Eye (tissue), 1 donor: ENCODE data around the gene LRP1.

ENCODE experiments used
- DNase-seq: peaks from one replicate; pipeline ENCODE4 v3.0.0-alpha.2; 2015

Gene LRP1

DNA sequence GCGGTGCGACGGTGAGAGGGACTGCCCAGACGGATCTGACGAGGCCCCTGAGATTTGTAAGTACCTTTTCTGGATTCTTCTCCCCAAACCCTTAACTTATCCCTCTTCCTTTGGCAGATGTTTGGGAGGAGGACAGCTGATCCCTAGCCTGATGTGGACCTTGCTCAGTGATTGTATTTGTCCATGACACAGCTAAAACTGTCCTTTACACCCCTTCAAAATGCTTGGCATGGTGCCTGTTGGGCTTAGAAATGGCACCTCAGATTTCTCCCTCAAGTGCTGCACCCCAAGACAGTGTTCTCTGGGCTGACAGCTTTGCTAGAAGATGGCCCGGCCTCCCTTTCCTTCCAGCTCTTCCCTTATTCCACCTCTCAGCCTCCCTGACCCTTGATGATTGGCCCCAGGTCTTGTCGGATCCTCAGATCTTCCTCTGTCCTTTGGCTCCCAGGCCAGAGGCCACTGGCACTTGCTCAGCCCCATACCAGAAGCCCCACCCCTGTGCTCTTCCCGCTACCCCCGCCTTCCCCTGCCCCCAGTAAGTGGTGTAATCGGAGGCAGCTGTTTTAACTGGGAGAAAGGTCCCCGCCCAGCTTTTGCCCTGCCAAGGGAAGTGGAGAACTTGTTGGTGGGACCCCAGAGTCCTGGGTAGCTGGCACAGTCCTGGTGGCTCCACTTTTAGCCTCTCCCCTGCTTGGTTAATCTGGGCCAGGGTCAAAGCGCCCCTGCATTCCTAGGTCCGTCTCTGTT, 10.4 kb downstream of the LRP1 start:
- no peak for DNase-seq

DNA sequence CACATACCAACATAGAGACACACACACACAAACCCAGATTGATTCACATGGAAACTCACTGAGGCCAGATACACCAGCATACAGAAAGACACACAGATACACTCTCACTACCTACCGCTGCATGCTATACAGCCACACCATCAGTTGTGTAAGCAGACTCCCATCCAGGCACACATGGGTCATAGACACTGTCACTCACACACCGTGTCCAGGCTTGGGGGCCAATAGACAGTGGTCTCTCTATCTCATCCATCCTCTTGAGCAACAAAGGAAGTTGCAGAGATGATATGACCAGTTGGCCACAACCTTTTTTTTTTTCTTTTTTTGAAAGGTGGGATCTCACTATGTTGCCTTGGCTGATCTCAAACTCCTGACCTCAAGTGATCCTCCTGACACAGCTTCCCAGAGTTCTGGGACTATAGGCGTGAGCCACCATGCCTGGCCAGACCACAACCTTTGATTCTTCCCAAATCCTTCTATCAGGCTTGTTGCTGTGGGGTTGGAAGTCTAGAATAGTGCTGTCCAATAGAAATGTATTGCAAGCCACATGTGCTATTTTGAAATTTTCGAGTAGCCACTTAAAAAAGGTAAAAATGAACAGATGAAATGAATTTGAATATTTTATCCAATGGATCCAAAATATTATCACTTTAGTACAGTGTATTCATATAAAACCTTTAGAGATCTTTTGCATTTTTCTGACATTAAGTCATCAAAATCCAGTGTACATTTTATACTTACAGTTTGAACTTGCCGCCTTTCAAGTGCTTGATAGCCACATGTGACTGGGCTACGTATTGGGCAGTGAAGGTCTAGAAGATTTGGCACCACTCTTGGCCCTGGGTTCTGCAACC, 11.7 kb downstream of the LRP1 start:
- DNase-seq = no peak

DNA sequence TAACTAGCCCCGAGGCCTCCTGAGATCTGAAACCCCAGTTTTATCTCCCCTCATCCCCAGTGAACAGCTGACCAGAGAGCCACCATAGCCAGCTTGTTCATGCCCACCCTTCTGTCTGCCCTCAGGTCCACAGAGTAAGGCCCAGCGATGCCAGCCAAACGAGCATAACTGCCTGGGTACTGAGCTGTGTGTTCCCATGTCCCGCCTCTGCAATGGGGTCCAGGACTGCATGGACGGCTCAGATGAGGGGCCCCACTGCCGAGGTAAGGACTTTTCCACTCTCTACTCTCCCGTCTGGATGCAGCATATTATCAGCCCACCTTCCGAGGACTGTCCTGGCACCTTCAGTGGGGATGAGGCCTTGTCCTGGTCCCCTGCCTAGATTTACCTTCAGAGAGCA, 13.0 kb downstream of the LRP1 start:
- DNase-seq = no peak

DNA sequence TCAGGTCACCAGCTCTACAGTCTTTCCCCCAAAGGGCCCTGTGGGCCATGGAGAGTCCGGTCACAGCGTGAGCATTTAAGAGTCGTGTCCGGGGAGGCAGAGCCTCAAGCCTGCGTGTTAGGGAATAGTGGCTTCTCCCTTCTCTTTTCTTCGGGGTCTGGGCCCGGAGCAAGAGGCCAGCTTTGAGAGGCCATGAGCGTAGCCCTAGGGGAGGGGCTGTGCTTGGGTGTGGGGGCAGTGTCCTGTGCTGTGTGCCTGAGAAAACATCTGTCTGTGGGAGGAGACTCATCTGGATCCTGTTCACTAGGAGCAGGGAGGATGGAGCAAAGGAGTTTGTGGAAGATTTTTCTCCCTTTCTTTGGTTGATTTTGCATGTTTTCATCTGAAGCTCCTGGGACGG, 13.8 kb downstream of the LRP1 start:
- no peak for DNase-seq

DNA sequence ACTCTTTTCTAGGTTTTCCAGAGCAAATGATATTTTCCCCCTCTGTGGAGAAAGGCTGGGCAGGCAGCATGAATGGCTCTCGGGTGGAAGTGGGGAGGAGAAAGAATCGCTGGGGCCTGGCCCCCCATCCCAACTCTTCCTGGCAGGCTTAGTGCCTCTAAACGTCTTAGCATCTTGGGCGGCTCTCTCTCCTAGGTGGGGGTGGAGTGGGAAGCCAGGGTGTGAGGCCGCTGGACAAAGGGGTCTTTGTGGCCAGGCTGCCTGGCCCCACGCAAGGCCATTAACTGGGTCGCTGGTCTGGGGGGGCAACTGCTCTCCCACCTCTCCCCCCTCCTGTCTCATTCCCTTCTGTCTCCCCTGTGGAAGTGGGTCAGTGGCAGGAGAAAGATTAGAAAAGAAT, 14.4 kb downstream of the LRP1 start:
- peak; percentile 68 for DNase-seq

DNA sequence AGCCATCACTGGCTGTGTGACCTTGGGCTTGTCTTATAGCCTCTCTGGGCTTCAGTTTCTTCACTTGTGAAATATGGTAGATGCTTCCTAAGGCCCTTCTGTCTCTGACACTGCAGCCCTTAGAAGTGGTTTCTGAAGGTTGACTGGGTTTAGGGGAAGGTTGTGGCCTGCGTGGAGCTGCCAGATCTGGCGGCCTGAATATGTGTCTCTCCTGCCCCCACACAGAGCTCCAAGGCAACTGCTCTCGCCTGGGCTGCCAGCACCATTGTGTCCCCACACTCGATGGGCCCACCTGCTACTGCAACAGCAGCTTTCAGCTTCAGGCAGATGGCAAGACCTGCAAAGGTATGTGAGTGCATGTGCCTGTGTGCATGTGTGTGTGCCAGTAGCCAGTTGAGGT, 15.2 kb downstream of the LRP1 start:
- DNase-seq = no peak

DNA sequence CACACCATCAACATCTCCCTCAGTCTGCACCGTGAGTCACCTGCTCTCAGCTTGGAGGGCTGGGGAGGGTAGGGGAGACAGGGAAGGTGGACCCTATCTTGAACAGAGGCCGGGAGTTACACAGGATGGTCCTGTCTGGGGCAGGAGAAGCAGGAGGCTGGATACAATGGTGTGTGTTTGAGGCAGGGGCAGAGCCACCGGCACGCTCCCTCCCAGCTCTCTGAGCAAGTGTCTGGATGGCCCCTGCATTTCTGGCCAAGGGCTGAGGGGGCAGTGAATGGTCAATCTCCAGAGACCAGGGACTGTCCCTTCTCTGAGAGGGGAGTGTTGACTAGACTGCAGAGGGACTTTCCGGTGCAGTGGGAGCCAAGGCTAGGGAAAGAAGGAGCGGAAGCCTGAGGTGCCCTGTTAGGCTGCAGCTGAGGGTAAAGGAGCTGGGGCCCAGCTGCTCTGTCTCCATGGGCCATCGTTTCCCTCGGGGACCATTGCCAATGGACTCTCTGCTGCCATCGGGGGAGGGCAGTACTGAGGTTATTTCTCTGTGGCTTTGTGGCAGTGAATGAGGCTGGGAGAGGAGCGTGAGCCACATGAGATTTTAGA, 17.3 kb downstream of the LRP1 start:
- DNase-seq = no peak

DNA sequence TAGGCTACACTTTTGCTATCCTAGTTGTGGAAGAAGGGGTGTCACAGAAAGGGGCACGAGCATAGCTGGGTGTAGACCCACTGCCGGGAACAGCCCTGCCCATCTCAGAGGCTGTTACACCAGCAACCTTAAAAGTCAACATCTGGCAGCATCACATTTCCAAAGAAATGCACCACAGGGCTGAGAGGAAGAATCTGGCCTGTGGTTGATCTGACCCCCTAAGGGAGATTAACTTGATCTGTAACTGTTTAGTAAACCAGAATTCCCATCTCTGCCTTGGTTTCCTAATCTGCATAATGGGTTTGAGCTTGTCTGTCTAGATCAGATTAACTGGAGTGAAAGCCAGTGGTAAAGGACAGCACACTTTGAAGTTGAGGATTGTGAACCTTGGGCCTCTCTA, 17.8 kb downstream of the LRP1 start:
- no peak for DNase-seq

DNA sequence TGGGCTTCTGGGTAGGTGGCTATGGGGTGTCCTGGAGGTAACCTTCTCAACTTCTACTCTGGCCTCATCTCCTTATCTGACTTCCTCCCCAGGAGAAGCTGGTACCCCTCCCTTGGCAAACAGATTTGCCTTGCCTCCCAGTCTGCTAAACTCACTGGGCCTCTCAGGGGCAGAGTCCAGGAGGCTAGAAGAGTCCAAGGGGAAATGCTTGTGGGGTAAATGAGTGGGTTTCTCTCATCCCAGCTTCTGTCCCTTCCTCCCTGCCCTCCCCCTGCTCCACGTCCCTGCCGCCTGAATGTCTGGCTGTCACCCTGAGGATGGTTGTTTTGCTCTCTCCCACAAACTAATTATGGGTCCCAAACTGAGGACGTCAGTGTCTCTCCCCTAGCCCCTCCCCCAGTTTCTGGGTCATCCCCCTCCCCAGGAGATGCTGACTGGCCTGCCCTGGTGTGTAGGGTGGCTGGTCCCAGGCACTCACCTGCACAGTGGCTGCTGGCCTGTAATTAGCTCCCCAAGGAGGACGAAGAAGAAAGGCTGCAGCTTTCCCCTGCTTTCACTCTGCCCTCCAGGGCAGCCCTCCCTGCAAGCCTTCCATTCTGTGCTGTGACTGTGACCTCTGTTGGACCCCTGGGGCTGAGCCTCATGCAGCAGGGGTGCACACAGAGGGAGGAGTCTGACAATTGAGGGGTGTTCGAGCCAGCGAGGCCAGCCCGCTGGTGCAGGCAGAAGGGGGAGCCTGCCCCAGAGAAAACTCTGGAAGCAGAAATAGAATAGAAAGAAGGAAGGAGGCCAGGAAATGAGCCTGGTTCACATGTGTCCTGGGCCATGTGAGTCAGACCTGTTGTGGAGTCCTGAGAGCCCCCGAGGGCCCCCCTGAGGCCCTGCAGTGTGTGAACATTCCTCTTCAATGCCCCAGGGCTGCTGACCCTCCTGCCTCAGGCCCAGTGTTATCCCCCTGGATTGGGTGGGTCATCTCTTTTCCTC, 19.0 kb downstream of the LRP1 start, which contains the start of gene LRP1-AS:
TSS of gene LRP1-AS (minus strand) at position 659 of the 984 bp plus-strand sequence.
- DNase-seq = no peak

DNA sequence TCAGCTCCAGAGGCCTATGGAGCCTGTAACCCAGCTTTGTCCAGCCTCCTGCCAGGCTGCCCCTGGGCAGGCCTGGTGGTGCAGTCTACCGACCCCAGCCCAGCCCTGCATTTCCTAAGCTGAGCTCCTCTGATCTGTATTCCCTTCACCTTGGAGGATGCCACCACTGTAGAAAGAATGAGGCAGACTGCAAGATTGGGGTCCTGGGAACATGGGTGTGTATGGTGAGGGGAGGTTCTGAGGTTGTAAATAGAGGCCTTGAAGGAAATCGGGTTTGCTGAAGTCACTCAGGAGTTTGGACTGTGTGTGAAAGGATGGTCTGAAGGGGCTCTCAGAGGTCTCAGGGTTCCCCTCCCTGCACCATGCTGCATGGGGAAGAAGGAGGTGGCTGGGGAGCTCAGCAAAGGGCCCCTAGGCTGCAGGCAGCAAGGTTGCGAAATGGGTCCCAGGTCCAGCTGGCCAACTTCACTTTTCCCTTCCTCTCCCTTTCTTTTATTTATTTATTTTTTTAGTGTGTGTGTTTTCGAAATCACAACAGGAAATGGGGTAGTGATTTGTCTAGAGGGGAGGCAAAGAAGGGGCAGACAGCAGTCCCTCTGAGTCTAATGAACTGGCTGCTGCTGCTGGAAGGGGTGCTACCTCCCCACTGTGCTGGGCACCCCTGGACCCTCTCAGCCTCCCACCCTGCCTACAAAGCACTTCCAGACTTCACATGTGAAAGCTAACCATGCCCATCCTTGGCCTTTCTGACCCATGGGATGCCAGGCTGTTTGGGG, 20.4 kb downstream of the LRP1 start:
- no peak for DNase-seq

DNA sequence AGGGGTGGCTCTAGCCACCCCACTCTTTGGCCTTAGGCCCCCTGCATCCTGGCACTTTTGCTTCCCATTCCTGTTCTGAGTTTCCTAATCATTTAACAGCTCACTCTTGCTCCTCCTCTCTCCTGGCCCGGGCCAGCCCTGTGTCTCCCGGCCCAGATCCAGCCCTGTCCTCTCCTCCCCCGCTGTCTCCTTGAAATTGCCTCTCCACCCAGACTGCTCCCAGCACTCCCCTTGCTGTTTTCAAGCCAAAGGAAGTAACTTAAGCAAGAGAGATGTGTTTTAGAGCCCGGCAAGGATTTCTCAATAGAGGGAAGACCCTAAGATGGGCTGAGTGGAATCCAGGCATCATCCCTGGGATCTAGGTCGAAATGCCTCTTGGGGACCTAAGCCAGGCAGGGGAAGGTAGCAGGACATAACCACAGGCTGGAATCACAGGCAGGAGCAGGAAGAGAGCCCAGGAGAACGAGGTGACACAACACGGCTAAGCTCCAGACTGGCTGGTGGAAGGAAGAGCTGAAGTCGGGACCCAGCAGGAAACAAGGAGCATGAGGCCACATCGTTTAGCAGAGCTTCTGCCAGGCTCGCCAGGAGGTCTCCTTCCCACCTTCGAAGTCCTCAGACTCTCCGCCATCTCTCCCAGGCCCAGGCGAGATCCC, 21.1 kb downstream of the LRP1 start:
- DNase-seq = no peak

DNA sequence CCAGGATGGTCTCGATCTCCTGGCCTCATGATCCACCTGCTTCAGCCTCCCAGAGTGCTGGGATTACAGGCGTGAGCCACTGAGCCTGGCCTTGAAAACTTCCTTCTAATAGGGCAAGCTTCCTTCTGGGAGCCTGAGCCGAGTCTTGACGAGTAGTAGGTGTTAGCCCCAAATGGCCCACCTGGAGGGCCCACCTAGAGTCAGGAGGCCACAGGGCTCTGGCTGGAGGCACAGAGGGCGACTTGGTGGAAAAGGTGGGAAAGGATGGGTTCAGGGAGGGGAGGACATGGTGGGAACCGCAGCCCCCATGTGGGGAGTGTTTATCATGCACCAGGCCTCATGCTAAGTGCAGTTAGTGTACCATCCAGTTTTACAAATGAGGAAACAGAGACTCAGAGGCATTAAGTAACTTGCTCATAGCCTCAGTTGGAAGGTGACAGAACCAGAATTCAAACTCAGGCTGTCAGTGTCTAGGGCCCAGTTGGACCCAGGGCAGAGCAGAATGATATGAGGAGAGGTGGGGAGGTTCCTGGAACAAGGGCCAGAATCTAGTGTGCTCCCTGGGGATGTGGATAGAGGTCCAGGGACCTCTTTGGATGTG, 22.2 kb downstream of the LRP1 start:
- DNase-seq = no peak

DNA sequence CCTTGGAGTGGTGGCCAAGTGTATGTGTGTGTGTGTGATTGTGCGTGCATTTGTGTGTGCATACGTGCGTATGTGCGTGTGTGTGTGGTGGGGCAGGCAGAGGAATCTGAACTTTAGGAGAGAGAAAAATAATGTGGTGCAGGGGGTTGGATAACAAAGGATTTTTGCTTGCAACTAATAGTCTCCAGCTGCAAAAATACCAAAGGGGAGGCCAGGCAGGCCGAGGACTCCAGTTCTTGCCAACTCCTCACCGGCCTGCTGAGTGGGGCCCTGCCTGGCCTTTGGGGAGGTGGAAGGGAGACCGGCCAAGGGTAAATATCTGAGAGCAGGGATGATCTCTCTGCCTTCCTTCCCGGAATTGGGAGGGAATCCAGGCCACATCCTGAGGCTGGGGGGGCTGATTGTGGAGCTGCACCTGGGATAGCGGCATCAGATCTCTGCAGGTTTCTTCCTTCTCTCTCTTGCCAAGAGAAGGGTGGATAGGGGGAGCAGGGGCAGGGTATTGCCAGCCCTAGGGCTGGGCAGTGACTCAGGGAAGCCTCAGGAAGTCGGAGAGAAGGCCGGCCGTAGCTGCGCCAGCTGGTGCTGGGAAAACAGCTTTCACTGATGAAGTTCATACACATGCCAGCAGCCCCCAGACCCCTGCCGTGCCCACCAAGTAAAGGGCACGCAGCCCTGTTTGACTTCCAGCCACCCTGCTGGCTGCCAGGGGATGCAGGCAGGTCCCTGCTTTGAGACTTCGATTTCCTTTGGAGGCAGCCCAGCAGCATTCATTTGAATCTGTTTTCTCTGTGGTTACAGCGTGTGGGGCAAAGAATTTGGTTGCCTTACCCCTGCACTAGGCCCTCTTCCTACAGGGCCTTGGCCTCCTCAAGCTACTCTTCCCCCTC, 23.7 kb downstream of the LRP1 start:
- peak; percentile 66 for DNase-seq

DNA sequence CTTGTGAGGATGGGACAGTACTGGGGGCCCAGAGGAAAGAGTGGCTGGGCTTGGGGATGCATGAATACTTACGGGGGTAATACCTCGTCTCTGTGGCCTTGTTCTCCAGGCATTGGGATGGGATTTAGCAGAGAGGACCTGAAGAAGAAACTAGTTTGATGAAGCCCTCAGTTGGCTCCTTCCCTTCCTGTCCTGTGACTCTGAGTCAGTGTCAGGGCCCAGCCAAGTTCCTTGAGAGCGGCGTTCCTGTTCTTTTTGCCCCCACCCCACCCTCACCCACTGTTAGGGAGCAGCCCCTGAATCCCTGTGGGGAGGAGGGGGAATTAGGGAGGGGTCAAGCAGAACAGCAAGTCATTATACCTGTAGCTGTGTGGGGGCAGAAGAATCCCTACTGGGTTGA, 24.4 kb downstream of the LRP1 start:
- DNase-seq = no peak

DNA sequence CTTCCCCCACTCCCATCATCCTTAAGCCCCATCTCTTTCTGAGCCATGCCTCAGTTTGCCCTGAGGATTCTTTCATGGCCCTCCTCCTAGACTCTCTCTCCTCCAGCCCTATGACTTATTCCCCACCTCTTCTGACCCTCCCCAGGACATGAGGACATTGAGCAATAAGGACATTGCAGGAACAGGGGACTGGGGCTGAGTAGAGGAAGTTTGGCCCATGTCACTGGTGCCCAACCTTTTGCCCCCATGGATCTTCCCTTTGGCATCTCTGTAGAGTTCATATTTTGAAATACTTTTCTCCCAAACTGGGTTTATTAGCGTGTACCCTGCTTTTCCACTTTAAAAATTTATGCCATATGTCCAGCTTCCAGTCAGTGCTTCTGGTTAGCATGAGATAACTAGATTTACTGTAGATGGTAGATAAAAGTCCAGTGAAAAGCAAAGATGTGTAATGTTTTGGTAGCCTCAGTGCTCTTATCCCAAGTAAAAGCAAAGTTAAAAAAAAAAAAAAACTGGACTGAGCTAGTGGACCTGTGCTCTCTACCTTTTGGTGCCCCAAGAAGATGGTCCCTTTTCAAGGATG, 25.2 kb downstream of the LRP1 start:
- no peak for DNase-seq

DNA sequence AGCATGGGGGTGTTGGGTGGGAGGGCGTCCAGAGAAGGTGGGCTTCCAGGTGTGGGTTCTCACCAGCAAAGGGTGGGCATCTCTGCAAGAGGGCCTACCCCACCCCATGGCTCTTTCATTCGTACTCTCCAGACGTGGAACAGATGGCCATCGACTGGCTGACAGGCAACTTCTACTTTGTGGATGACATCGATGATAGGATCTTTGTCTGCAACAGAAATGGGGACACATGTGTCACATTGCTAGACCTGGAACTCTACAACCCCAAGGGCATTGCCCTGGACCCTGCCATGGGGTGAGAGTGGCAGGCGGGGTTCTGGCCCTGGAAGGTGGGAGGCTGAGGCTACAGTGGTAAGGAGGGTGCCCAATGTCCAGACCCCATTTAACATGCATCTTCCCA, 25.8 kb downstream of the LRP1 start:
- no peak for DNase-seq

DNA sequence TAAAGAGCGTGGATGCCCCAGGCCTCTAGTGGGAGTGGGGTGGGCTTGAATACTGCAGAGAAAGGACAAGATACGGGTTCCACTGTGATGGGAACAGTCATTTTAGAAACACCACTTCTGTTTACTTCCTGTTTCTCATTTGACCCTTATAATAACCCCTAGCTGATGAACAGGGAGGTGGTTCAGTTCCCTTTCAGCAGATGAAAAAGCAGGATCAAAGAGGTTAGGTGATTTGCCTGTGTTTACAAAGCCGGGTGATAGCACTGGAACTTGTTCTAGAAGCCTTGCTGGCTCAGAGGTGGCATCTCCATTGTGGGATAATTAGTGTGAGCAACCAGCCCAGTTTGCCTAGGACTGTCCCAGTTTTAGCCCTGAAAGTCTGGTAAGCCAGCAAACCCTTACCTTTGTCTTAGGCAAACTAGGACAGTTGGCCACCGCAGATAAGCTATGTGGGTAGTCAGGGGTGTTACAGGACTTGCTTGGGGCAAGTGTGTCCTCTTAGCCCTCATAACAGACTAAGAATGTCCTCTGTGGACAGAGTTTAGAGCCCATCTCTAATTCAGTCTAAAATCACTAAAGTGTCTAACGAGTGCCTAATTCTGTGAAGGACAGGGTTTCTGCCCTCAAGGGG, 26.6 kb downstream of the LRP1 start:
- DNase-seq = no peak

DNA sequence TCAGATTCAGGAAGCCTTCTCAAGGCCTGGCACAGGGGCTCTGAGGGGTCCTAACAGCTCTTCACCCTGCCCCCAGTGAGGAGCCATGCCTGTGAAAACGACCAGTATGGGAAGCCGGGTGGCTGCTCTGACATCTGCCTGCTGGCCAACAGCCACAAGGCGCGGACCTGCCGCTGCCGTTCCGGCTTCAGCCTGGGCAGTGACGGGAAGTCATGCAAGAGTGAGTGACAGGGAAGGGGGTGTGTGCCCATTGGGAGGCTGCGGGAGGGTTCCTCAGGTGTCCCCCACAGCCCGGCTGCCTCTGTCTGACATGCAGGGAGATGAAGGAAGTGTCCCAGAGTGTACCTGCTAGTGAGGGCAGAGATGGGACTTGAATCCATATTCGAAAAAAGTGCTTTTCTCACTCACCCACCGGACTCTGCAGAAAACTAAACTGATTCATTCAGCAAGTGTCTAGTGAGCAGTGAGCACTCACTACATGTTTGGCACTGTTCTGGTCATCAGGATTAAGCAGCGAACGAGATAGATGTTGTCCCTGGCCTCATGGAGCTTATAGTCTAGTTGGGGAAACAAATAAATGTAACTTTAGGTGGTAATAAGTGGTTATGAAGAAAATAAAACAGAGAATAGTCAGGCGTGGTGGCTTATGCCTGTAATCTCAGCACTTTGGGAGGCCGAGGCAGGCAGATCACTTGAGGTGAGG, 28.6 kb downstream of the LRP1 start:
- no peak for DNase-seq
